Karpas-422 (cell line): ENCODE measurements around the gene LGALS3BP. TPM values are rescaled to one million over a fixed set of nuclear protein-coding genes. Genes with fewer than 3 reads are reported as not detected.

Experiments used
- DNase-seq: peaks from one replicate; pipeline ENCODE4 v3.0.0-alpha.2; 2015
- H2AFZ ChIP-seq: fragments of 200-600 bp; sonication (generic); 2 replicates; pipeline ENCODE4 v1.6.1; 2014; ENCODE audit warnings: antibody characterized with exemption, low read length, mixed read lengths
- H3K27ac ChIP-seq: fragments of 200-600 bp; sonication (generic); 2 replicates; pipeline ENCODE4 v1.5.1; 2014; ENCODE audit warnings: mild to moderate bottlenecking, low read length, moderate library complexity
- H3K27me3 ChIP-seq: fragments of 200-600 bp; sonication (generic); 2 replicates; pipeline ENCODE4 v1.6.1; 2014; ENCODE audit warnings: low read length, mixed read lengths
- H3K36me3 ChIP-seq: fragments of 200-600 bp; sonication (generic); 2 replicates; pipeline ENCODE4 v1.6.1; 2014; ENCODE audit warnings: low read length, mixed read lengths; ENCODE audit not compliant: insufficient read depth
- H3K4me1 ChIP-seq: fragments of 200-600 bp; sonication (generic); 2 replicates; pipeline ENCODE4 v1.6.1; 2014; ENCODE audit warnings: mild to moderate bottlenecking, low read length, mixed read lengths
- H3K4me2 ChIP-seq: fragments of 200-600 bp; sonication (generic); 2 replicates; pipeline ENCODE4 v1.6.1; 2014; ENCODE audit warnings: low read length, low read depth, mild to moderate bottlenecking; ENCODE audit not compliant: poor library complexity, severe bottlenecking
- H3K4me3 ChIP-seq: fragments of 200-600 bp; sonication (generic); 2 replicates; pipeline ENCODE4 v1.5.1; 2014; ENCODE audit warnings: mild to moderate bottlenecking, antibody characterized with exemption, low read length, mixed read lengths
- H3K79me2 ChIP-seq: fragments of 200-600 bp; sonication (generic); 2 replicates; pipeline ENCODE4 v1.6.1; 2014; ENCODE audit warnings: mild to moderate bottlenecking, low read length, mixed read lengths
- H3K9ac ChIP-seq: fragments of 200-600 bp; sonication (generic); 2 replicates; pipeline ENCODE4 v1.6.0; 2014; ENCODE audit warnings: low read length
- H3K9me2 ChIP-seq: fragments of 200-600 bp; sonication (generic), shearing (Covaris generic); replicated peaks from 2 replicates; pipeline ENCODE4 v1.6.0; 2014; ENCODE audit warnings: mild to moderate bottlenecking, low read length, moderate library complexity; ENCODE audit not compliant: insufficient read depth
- H3K9me3 ChIP-seq: fragments of 300-700, 200-600 bp; sonication (generic); 2 replicates; pipeline ENCODE4 v1.6.1; 2014; ENCODE audit warnings: low read length, mixed read lengths
- H4K20me1 ChIP-seq: fragments of 200-600 bp; sonication (generic); 2 replicates; pipeline ENCODE4 v1.6.1; 2014; ENCODE audit warnings: mild to moderate bottlenecking, antibody characterized with exemption, low read length, low read depth; ENCODE audit not compliant: insufficient read depth
- total RNA-seq: library from RNA; depleted of rRNA; stranded (reverse); fragments of >200 nt; shearing (Covaris generic); gene quantifications from 2 replicates; pipeline ENCODE4 v1.2.3, GENCODE V29; 2014; ENCODE audit warnings: low replicate concordance; rRNA removed

LGALS3BP gene, protein sequence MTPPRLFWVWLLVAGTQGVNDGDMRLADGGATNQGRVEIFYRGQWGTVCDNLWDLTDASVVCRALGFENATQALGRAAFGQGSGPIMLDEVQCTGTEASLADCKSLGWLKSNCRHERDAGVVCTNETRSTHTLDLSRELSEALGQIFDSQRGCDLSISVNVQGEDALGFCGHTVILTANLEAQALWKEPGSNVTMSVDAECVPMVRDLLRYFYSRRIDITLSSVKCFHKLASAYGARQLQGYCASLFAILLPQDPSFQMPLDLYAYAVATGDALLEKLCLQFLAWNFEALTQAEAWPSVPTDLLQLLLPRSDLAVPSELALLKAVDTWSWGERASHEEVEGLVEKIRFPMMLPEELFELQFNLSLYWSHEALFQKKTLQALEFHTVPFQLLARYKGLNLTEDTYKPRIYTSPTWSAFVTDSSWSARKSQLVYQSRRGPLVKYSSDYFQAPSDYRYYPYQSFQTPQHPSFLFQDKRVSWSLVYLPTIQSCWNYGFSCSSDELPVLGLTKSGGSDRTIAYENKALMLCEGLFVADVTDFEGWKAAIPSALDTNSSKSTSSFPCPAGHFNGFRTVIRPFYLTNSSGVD
- total RNA-seq, result 23.7 and 39.5 TPM in 2 replicates

DNA sequence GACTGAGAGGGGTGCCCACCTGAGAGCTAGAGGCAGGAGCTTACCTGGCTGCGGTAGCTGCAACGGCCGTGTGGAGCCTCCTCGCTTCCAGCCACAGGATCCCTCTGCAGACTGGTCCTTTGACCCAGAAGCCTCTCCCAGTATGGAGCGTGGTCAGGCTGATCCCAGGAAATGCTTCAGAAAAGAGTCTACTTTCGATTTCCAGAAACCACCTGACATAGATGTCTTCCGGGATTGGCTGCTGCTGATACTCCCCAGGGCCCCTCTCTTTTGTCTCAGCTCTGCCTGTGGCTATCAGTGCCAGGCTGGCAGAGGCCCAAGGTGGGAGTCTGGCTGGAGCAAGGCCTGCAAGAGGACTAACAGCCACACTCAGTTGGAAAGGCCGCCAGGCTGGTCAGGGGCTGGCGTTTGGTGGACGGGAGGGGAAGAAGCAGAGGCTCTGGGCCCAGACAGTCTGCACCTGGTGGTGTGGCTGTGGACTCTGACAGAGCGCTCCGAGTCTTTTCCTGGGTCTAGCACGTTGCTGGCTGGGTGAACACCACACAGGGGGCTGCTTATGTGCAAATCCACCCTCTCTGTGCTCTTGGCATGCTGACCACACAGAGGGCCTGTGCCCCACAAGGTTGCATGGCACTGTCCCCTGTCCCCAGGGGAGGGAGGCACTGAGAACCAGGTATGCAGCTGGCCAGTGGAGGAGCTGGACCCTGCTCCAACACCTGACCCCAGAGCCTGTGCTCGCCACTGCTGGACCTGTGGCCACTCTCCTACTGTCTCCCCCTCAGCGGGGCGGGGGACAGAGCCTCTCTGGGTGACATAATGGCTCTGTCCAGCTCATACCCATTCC, at the start of gene LGALS3BP:
Gene LGALS3BP, minus strand, starts transcription at position 144 of the 844 bp plus-strand sequence. CDS start 2,732 bp downstream, outside the sequence.
- Histone ChIP-seq H3K27me3 (no peaks in the 10 kb centered on the region), H3K79me2 (no peaks in the 10 kb centered on the region), H3K36me3 (no peaks in the 10 kb centered on the region), H3K27ac (no peak within 1 kb of the TSS), H4K20me1 (no peaks in the 10 kb centered on the region), H3K9me2 (no peaks in the 10 kb centered on the region), H3K4me3 (peak within 1 kb of the TSS; percentile 11; the same call in 1 of the 2 replicates), H2AFZ (no peak within 1 kb of the TSS; the same call in 1 of the 2 replicates), H3K4me1 (peaks cover 41% of the 10 kb centered on the region), H3K9ac (peak within 1 kb of the TSS; percentile 32; the same call in 1 of the 2 replicates), H3K4me2 (peak within 1 kb of the TSS; percentile 30), H3K9me3 (no peaks in the 10 kb centered on the region)
- DNase-seq, result no peak

- Histone ChIP-seq H3K4me1 (no peaks in the 10 kb centered on the region), H3K27me3 (no peaks in the 10 kb centered on the region), H3K4me2 (no peak overlapping the region), H3K9ac (no peak overlapping the region), H3K4me3 (no peak overlapping the region), H3K27ac (no peak overlapping the region), H3K9me3 (no peaks in the 10 kb centered on the region), H3K36me3 (no peaks in the 10 kb centered on the region), H2AFZ (no peak overlapping the region), H4K20me1 (no peaks in the 10 kb centered on the region), H3K9me2 (no peaks in the 10 kb centered on the region), H3K79me2 (no peaks in the 10 kb centered on the region)
- DNase-seq, result no peak
Measured at GRCh38 chr17:79028496-79029326, 49.0 kb upstream of the LGALS3BP start.

- no peaks in the 10 kb centered on the region for H3K27me3 ChIP-seq
- no peak overlapping the region for H3K4me2 ChIP-seq
Measured at GRCh38 chr17:79027925-79028491, 48.3 kb upstream of the LGALS3BP start.

GRCh38 chr17:79027274-79027924, 47.7 kb upstream of the LGALS3BP start:
- H3K27me3 ChIP-seq, result no peaks in the 10 kb centered on the region
- H2AFZ ChIP-seq, result no peak overlapping the region
- no peak overlapping the region for H3K9ac ChIP-seq

More at GRCh38 chr17:79027925-79028491, 48.3 kb upstream of the LGALS3BP start:
- Histone ChIP-seq H3K4me3 (no peak overlapping the region), H3K79me2 (no peaks in the 10 kb centered on the region), H4K20me1 (no peaks in the 10 kb centered on the region), H3K9ac (no peak overlapping the region), H3K9me3 (no peaks in the 10 kb centered on the region), H3K36me3 (no peaks in the 10 kb centered on the region), H3K9me2 (no peaks in the 10 kb centered on the region), H3K27ac (no peak overlapping the region), H2AFZ (no peak overlapping the region), H3K4me1 (no peaks in the 10 kb centered on the region)
- DNase-seq, result no peak

GRCh38 chr17:79026376-79027273, 46.9 kb upstream of the LGALS3BP start:
- H3K36me3 ChIP-seq, result no peaks in the 10 kb centered on the region
- H3K9ac ChIP-seq, result no peak overlapping the region
- DNase-seq, result no peak
- H3K27me3 ChIP-seq, result no peaks in the 10 kb centered on the region
- no peak overlapping the region for H3K27ac ChIP-seq
- H3K9me2 ChIP-seq, result no peaks in the 10 kb centered on the region
- H2AFZ ChIP-seq, result no peak overlapping the region
- H3K4me1 ChIP-seq, result no peaks in the 10 kb centered on the region
- H3K79me2 ChIP-seq, result no peaks in the 10 kb centered on the region
- H4K20me1 ChIP-seq, result no peaks in the 10 kb centered on the region; the same call in 1 of the 2 replicates
- H3K9me3 ChIP-seq, result no peaks in the 10 kb centered on the region
- no peak overlapping the region for H3K4me2 ChIP-seq
- no peak overlapping the region for H3K4me3 ChIP-seq

More at GRCh38 chr17:79027274-79027924, 47.7 kb upstream of the LGALS3BP start:
- Histone ChIP-seq H3K4me3 (no peak overlapping the region), H3K4me2 (no peak overlapping the region), H3K4me1 (no peaks in the 10 kb centered on the region), H3K27ac (no peak overlapping the region), H4K20me1 (no peaks in the 10 kb centered on the region; the same call in 1 of the 2 replicates), H3K79me2 (no peaks in the 10 kb centered on the region), H3K9me3 (no peaks in the 10 kb centered on the region), H3K36me3 (no peaks in the 10 kb centered on the region), H3K9me2 (no peaks in the 10 kb centered on the region)
- DNase-seq, result no peak

- H3K4me1 ChIP-seq, result no peaks in the 10 kb centered on the region
- H3K4me3 ChIP-seq, result no peak overlapping the region
- no peak overlapping the region for H3K4me2 ChIP-seq
- no peak overlapping the region for H3K27ac ChIP-seq
- no peaks in the 10 kb centered on the region for H3K36me3 ChIP-seq
- H3K9me2 ChIP-seq, result no peaks in the 10 kb centered on the region
- H3K9ac ChIP-seq, result no peak overlapping the region
- H3K79me2 ChIP-seq, result no peaks in the 10 kb centered on the region
- H2AFZ ChIP-seq, result no peak overlapping the region
- no peaks in the 10 kb centered on the region for H3K27me3 ChIP-seq
- no peaks in the 10 kb centered on the region for H3K9me3 ChIP-seq
- DNase-seq, result no peak
- H4K20me1 ChIP-seq, result no peaks in the 10 kb centered on the region; the same call in 1 of the 2 replicates
Measured at GRCh38 chr17:79024901-79025737, 45.4 kb upstream of the LGALS3BP start.
